Upper lobe of right lung (tissue), 1 donor: ENCODE data around the gene RNPS1. TPM values are rescaled to one million over a fixed set of nuclear protein-coding genes. Genes with fewer than 3 reads are reported as not detected.

Source experiments
- ATAC-seq: fragments of 200-7000 bp; cut with Tn5 transposase; one replicate; pipeline ENCODE4 v1.9.1; 2020; ENCODE audit warnings: mild to moderate bottlenecking, moderate library complexity
- DNase-seq: peaks from one replicate; pipeline ENCODE4 v3.0.0-alpha.2; 2020
- H3K27ac ChIP-seq: fragments of 200-600 bp; one replicate; pipeline ENCODE4 v1.8.0; 2022
- H3K27me3 ChIP-seq: fragments of 200-600 bp; one replicate; pipeline ENCODE4 v1.8.0; 2022; ENCODE audit warnings: mild to moderate bottlenecking
- H3K36me3 ChIP-seq: fragments of 200-600 bp; one replicate; pipeline ENCODE4 v1.8.0; 2022
- H3K4me1 ChIP-seq: fragments of 200-600 bp; one replicate; pipeline ENCODE4 v1.8.0; 2022
- H3K4me3 ChIP-seq: fragments of 200-600 bp; one replicate; pipeline ENCODE4 v1.8.0; 2022; ENCODE audit warnings: mild to moderate bottlenecking
- H3K9me3 ChIP-seq: fragments of 200-600 bp; one replicate; pipeline ENCODE4 v1.8.0; 2022
- intact Hi-C: fragments of 100-400 bp; cut with DNase I; formaldehyde crosslinking; loops from one replicate; pipeline ENCODE4 v1.11.0; 2022
- total RNA-seq: library from RNA; stranded (reverse); fragmentation: NEBNext Ultra II Directional; extraction: Animal tissue kit (Norgen Biotek cat#: 25700); gene quantifications from one replicate; pipeline ENCODE4 v1.2.1, GENCODE V29; 2021
- TF ChIP-seq, protein P1 (sequence below): fragments of 200-600 bp; IDR thresholded peaks from one replicate; pipeline ENCODE4 v1.8.0; 2022; ENCODE audit warnings: antibody characterized with exemption
- donor health status: DM: no; HTN: yes; CAD: no; lungs with severe emphysema.

The RNPS1 gene
- total RNA-seq, 1 donor from 2014 or later, result 116 TPM

DNA sequence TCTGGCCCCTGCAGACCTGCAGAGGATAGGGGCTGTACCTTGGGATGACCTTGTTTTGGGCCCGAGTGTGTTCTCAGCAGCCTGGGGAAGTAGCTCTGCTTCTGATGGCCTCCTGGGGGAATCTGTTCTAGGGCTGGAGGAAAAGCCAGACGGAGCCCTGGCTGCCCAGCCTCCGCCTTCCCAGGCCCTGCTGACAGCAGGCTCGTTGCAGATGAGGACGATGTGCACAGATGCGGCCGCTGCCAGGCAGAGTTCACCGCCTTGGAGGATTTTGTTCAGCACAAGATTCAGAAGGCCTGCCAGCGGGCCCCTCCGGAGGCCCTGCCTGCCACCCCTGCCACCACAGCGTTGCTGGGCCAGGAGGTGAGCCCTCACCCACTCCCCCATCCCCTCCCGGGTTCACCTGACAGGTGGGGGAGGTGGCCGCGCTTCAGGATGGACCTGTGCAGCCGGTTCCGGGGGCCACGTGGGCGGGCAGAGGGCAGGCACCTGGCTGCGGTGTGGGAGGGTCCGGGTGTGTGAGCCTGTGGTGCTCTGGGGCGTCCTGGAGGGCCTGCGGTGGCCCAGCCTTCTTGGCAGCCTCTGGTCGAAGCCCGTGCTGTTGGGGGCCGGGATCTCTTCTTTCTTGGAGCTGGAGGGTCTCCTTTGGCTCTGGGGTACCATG, 39.6 kb downstream of the RNPS1 start:
- ATAC-seq (no peak), DNase-seq (no peak)
- H3K4me3 ChIP-seq, result no peak overlapping the region
- no peaks in the 10 kb centered on the region for H3K27me3 ChIP-seq
- no peaks in the 10 kb centered on the region for H3K9me3 ChIP-seq
- H3K4me1 ChIP-seq, result peaks cover 19% of the 10 kb centered on the region
- TF ChIP-seq, protein P1, sequence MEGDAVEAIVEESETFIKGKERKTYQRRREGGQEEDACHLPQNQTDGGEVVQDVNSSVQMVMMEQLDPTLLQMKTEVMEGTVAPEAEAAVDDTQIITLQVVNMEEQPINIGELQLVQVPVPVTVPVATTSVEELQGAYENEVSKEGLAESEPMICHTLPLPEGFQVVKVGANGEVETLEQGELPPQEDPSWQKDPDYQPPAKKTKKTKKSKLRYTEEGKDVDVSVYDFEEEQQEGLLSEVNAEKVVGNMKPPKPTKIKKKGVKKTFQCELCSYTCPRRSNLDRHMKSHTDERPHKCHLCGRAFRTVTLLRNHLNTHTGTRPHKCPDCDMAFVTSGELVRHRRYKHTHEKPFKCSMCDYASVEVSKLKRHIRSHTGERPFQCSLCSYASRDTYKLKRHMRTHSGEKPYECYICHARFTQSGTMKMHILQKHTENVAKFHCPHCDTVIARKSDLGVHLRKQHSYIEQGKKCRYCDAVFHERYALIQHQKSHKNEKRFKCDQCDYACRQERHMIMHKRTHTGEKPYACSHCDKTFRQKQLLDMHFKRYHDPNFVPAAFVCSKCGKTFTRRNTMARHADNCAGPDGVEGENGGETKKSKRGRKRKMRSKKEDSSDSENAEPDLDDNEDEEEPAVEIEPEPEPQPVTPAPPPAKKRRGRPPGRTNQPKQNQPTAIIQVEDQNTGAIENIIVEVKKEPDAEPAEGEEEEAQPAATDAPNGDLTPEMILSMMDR, result no peak
- peaks cover 44% of the 10 kb centered on the region for H3K36me3 ChIP-seq
- intact Hi-C loops, result no loop called here
- no peak overlapping the region for H3K27ac ChIP-seq

- Histone ChIP-seq H3K4me3 (no peak overlapping the region), H3K4me1 (peaks cover 19% of the 10 kb centered on the region), H3K27ac (no peak overlapping the region), H3K36me3 (peaks cover 31% of the 10 kb centered on the region), H3K9me3 (no peaks in the 10 kb centered on the region), H3K27me3 (no peaks in the 10 kb centered on the region)
- DNase-seq, result no peak
- intact Hi-C loops, result no loop called here
- ATAC-seq, result no peak
- TF ChIP-seq, protein P1, result no peak
Observed at GRCh38 chr16:2226918-2227317, 41.0 kb downstream of the RNPS1 start.

- TF ChIP-seq, protein P1, result no peak
- no peak overlapping the region for H3K27ac ChIP-seq
- H3K4me1 ChIP-seq, result peaks cover 19% of the 10 kb centered on the region
- no peaks in the 10 kb centered on the region for H3K9me3 ChIP-seq
- H3K27me3 ChIP-seq, result no peaks in the 10 kb centered on the region
- intact Hi-C loops, result no loop called here
- H3K36me3 ChIP-seq, result peaks cover 25% of the 10 kb centered on the region
- no peak for DNase-seq
- H3K4me3 ChIP-seq, result no peak overlapping the region
- no peak for ATAC-seq
Observed at GRCh38 chr16:2226245-2226793, 41.6 kb downstream of the RNPS1 start.

DNA sequence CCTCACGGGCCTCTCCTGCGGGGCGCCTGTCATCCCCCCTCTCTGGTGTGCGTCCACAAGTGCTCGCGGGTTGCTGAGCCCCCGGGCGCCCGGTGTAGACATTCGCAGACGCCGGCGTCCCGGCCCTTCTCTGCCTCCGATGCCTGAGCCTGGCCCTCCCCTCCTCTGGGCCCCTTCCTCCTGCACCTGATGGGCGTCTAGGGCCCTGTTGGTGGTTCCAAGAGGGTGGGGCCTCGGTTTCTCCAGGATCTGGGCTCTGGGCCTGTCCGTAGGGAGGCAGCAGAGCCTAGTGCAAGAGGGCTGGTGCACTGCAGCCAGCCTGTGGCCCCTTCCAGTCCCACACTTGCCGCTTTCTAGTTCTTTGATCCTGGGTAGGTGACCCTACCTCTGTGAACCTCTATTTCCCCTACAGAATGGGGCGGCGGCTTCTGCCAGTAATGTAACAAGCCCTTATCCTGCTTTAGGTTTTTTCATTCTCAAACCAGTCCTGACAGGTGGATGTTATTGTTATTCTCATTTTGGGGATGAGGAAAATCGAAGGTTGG, 43.9 kb downstream of the RNPS1 start:
- Histone ChIP-seq H3K36me3 (peaks cover 10% of the 10 kb centered on the region), H3K4me1 (peaks cover 19% of the 10 kb centered on the region), H3K27ac (peak overlapping the region; percentile 84), H3K27me3 (no peaks in the 10 kb centered on the region), H3K4me3 (peak overlapping the region; percentile 76), H3K9me3 (no peaks in the 10 kb centered on the region)
- no peak for DNase-seq
- peak; percentile 56 for ATAC-seq
- intact Hi-C loops, result no loop called here
- TF ChIP-seq, protein P1, result no peak

- intact Hi-C loops, result no loop called here
- TF ChIP-seq, protein P1, result no peak
- peak within 1 kb of the TSS; percentile 76 for H3K4me3 ChIP-seq
- no peaks in the 10 kb centered on the region for H3K27me3 ChIP-seq
- ATAC-seq, result peak; percentile 99
- peaks cover 19% of the 10 kb centered on the region for H3K4me1 ChIP-seq
- H3K9me3 ChIP-seq, result no peaks in the 10 kb centered on the region
- peak within 1 kb of the TSS; percentile 84 for H3K27ac ChIP-seq
- H3K36me3 ChIP-seq, result peaks cover 4% of the 10 kb centered on the region
- DNase-seq, result peak; percentile 100
Observed at GRCh38 chr16:2223221-2223941, 44.5 kb downstream of the RNPS1 start, which contains the start of gene E4F1. E4F1 (plus strand) TSS chr16:2223591; CDS start chr16:2223614, 23 bp downstream.
